MCF 10A (cell line): ENCODE results near the gene STX12. TPM values are rescaled to one million over a fixed set of nuclear protein-coding genes. Genes with fewer than 3 reads are reported as not detected.

Experiments
- BruUV-seq: library from RNA; stranded (reverse); fragments of 400-500 nt; replicated peaks from 2 replicates; lab custom pipeline; 2021; lab: Mats Ljungman, UMichigan
- CTCF ChIA-PET: fragments of 300-600 bp; sonication (Branson Sonifier 250); formaldehyde crosslinking; extraction: SDS; loops from one replicate; lab custom pipeline; 2021; ENCODE audit warnings: antibody characterized with exemption, inconsistent platforms; lab: Yijun Ruan, JAX
- POLR2A ChIA-PET: fragments of 300-600, 350-650 bp; sonication (Branson Sonifier 250); formaldehyde crosslinking; extraction: SDS; loops from one replicate; lab custom pipeline; 2020; ENCODE audit warnings: antibody characterized with exemption, inconsistent platforms; lab: Yijun Ruan, JAX
- DNase-seq: peaks from one replicate; pipeline ENCODE4 v3.0.0-alpha.2; 2018; ENCODE audit not compliant: unreplicated experiment
- H3K27ac Mint-ChIP-seq: one replicate; pipeline ENCODE4 v1.8.0; 2022; ENCODE audit warnings: mild to moderate bottlenecking, low read depth, mixed read lengths; ENCODE audit not compliant: unreplicated experiment
- H3K27me3 Mint-ChIP-seq: one replicate; pipeline ENCODE4 v1.8.0; 2022; ENCODE audit warnings: mixed read lengths; ENCODE audit not compliant: insufficient read depth, unreplicated experiment
- H3K36me3 Mint-ChIP-seq: one replicate; pipeline ENCODE4 v1.8.0; 2022; ENCODE audit warnings: mild to moderate bottlenecking, moderate library complexity, mixed read lengths; ENCODE audit not compliant: insufficient read depth, unreplicated experiment
- H3K4me1 Mint-ChIP-seq: one replicate; pipeline ENCODE4 v1.8.0; 2022; ENCODE audit warnings: mixed read lengths; ENCODE audit not compliant: insufficient read depth, unreplicated experiment
- H3K4me3 Mint-ChIP-seq: one replicate; pipeline ENCODE4 v1.8.0; 2022; ENCODE audit warnings: mild to moderate bottlenecking, moderate library complexity, mixed read lengths; ENCODE audit not compliant: unreplicated experiment
- H3K9me3 Mint-ChIP-seq: one replicate; pipeline ENCODE4 v1.8.0; 2022; ENCODE audit warnings: mixed read lengths; ENCODE audit not compliant: unreplicated experiment
- intact Hi-C: fragments of 100-400 bp; cut with micrococcal nuclease; formaldehyde crosslinking; loops from 2 replicates; pipeline ENCODE4 v1.14.1; 2022
- total RNA-seq: library from RNA; stranded (reverse); gene quantifications from 2 replicates; pipeline ENCODE4 v1.2.3, GENCODE V29; 2022
- TF ChIP-seq, protein P1 (sequence below): fragments of 200-600 bp; IDR thresholded peaks from one replicate; pipeline ENCODE4 v1.8.0; 2022; ENCODE audit warnings: antibody characterized with exemption, mild to moderate bottlenecking; ENCODE audit not compliant: unreplicated experiment

Gene STX12
- total RNA-seq, 1 experiment from 2014 or later: 34.6 TPM

DNA sequence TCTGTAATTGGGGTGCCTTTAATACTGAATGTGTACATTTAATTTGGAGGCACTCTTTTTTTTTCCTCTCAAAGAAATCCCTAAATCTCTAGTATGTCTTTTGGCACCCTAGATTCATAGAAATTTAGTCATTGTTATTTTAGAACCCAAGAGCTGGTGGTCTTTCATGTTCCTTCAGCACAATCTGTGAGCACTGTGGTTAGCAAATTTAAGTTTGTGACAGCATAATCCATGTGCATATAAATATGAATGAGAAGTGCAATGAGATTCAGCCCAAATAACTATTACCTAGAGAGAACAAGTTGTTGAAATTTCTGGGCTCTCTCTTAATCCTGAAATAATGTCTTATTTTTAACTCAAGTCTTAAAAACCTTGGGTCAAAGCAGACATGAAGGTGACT is 62.0 kb downstream of the STX12 start:
- Mint-ChIP-seq H3K27ac (no peak overlapping the region), H3K4me1 (peaks cover 15% of the 10 kb centered on the region), H3K36me3 (peaks cover 67% of the 10 kb centered on the region), H3K27me3 (no peaks in the 10 kb centered on the region), H3K4me3 (no peak overlapping the region), H3K9me3 (no peaks in the 10 kb centered on the region)
- no peak for DNase-seq
- TF ChIP-seq, protein P1, sequence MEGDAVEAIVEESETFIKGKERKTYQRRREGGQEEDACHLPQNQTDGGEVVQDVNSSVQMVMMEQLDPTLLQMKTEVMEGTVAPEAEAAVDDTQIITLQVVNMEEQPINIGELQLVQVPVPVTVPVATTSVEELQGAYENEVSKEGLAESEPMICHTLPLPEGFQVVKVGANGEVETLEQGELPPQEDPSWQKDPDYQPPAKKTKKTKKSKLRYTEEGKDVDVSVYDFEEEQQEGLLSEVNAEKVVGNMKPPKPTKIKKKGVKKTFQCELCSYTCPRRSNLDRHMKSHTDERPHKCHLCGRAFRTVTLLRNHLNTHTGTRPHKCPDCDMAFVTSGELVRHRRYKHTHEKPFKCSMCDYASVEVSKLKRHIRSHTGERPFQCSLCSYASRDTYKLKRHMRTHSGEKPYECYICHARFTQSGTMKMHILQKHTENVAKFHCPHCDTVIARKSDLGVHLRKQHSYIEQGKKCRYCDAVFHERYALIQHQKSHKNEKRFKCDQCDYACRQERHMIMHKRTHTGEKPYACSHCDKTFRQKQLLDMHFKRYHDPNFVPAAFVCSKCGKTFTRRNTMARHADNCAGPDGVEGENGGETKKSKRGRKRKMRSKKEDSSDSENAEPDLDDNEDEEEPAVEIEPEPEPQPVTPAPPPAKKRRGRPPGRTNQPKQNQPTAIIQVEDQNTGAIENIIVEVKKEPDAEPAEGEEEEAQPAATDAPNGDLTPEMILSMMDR: no peak
- intact Hi-C loops: loop anchor here (10.0 kb wide), 1 partner anchor 110 kb away; the partner anchor contains the start of gene FAM76A
- ChIA-PET POLR2A (interaction anchor here (6.8 kb wide), 1 partner anchor 62 kb away, joined by 72 read pairs; the partner anchor contains the start of gene STX12), CTCF (interaction anchor here (0.6 kb wide), 1 partner anchor 47 kb away, joined by 3 read pairs; no protein-coding TSS in a partner anchor)
- no TSS peak for BruUV-seq

DNA sequence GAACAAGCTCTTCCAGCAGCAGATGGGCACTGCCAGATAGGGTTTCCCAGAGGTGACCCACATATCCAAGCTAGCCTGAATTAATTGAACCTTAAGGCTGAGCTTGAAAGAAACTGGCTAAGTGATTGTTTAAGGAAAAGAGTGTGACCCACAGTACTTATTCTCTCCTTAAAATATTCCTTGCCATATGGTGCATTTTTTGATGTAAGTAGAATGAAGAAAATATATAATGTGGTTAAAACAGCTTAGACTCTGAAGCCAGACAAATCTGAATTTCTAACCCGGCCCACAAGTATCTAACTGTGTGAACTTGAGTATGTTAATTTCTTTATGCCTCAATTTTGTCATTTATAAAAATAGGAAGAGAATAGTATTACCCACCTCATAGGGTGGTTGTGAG is 62.5 kb downstream of the STX12 start:
- POLR2A ChIA-PET: interaction anchor here (0.9 to 6.8 kb wide), 2 partner anchors 62 to 136 kb away, joined by 3 to 72 read pairs; partner anchors contain the start of gene STX12
- Mint-ChIP-seq H3K4me3 (no peak overlapping the region), H3K36me3 (peaks cover 70% of the 10 kb centered on the region), H3K27ac (no peak overlapping the region), H3K4me1 (peaks cover 15% of the 10 kb centered on the region), H3K9me3 (no peaks in the 10 kb centered on the region), H3K27me3 (no peaks in the 10 kb centered on the region)
- TF ChIP-seq, protein P1: no peak
- DNase-seq: no peak
- BruUV-seq: no TSS peak
- intact Hi-C loops: loop anchor here (10.0 kb wide), 1 partner anchor 111 kb away; the partner anchor contains the start of gene FAM76A
- CTCF ChIA-PET: interaction anchor here (0.7 kb wide), 1 partner anchor 61 kb away, joined by 3 read pairs; no protein-coding TSS in a partner anchor

DNA sequence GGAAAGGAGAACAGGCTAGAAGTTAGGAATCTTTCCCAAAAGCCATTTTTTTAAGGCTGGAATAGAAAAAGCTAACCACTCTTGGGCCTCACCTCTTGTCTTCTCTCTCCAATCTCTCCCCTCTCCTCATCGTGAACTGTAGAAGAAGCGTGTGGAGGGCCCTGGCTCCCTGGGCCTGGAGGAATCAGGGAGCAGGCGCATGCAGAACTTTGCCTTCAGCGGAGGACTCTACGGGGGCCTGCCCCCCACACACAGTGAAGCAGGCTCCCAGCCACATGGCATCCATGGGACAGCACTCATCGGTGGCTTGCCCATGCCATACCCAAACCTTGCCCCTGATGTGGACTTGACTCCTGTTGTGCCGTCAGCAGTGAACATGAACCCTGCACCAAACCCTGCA is 76.9 kb downstream of the STX12 start:
- no peaks in the 10 kb centered on the region for H3K4me1 Mint-ChIP-seq
- H3K36me3 Mint-ChIP-seq: peaks cover 68% of the 10 kb centered on the region
- CTCF ChIA-PET: interaction anchor here (0.6 kb wide), 1 partner anchor 8 kb away, joined by 3 read pairs; no protein-coding TSS in a partner anchor
- DNase-seq: no peak
- POLR2A ChIA-PET: interaction anchor here (1.5 kb wide), 1 partner anchor 20 kb away, joined by 7 read pairs; the partner anchor contains the start of gene PPP1R8
- no peak overlapping the region for H3K4me3 Mint-ChIP-seq
- no TSS peak for BruUV-seq
- H3K27me3 Mint-ChIP-seq: no peaks in the 10 kb centered on the region
- TF ChIP-seq, protein P1: no peak
- intact Hi-C loops: no loop called here
- H3K27ac Mint-ChIP-seq: no peak overlapping the region
- H3K9me3 Mint-ChIP-seq: no peaks in the 10 kb centered on the region

DNA sequence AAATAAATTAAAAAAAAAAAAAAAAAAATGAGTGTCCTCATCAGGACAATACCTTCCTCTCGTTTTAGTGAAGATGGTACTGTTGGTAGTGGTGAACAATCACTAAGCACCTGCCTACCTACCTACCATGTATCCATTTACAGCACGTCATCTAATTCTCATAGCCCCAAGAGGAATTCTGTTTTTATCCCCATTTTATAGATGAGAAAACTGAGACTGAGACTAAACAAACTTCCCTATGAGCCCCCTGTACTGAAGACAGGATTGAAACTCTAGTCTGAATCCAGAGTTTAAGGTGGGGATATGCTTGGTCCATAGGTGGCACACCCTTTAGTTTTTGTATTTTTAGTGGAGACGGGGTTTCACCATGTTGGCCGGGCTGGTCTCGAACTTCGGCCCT is 82.1 kb downstream of the STX12 start:
- Mint-ChIP-seq H3K27me3 (no peaks in the 10 kb centered on the region), H3K4me1 (peaks cover 16% of the 10 kb centered on the region), H3K36me3 (peaks cover 19% of the 10 kb centered on the region), H3K9me3 (no peaks in the 10 kb centered on the region), H3K27ac (no peak overlapping the region), H3K4me3 (no peak overlapping the region)
- TF ChIP-seq, protein P1: no peak
- DNase-seq: no peak
- ChIA-PET POLR2A (no interaction called here), CTCF (no interaction called here)
- intact Hi-C loops: loop anchor here (5.0 kb wide), 2 partner anchors 102 to 352 kb away; partner anchors contain the start of gene XKR8
- BruUV-seq: no TSS peak
